SK-N-MC (cell line): Measurements from ENCODE around the gene ATP13A3.
"Not testable (repeated sequence)": the region's sequence is repeated elsewhere in the genome, so short reads cannot be mapped to it uniquely, and the experiment has no call there.

Experiments used
- DNase-seq: peaks from one replicate; pipeline ENCODE4 v3.0.0-alpha.2; 2011; ENCODE audit warnings: low read depth, low spot score
- H3K27ac ChIP-seq: fragments of 200-600 bp; sonication (generic); 2 replicates; pipeline ENCODE4 v1.5.1; 2016; ENCODE audit warnings: mixed run types
- H3K36me3 ChIP-seq: fragments of 200-600 bp; sonication (generic); 2 replicates; pipeline ENCODE4 v1.6.1; 2017; ENCODE audit warnings: antibody characterized with exemption, low read length, mixed read lengths; ENCODE audit not compliant: insufficient read depth
- H3K4me3 ChIP-seq: fragments of 200-600 bp; sonication (generic); 2 replicates; pipeline ENCODE4 v1.5.1; 2016
- H3K9ac ChIP-seq: fragments of 200-600 bp; sonication (generic); 2 replicates; pipeline ENCODE4 v1.8.0; 2017; ENCODE audit warnings: mixed run types, mixed read lengths; ENCODE audit not compliant: insufficient read length
- H3K9me3 ChIP-seq: fragments of 200-600 bp; sonication (generic); 2 replicates; pipeline ENCODE4 v1.6.1; 2017; ENCODE audit warnings: low read depth, mild to moderate bottlenecking, antibody characterized with exemption, low read length, moderate library complexity, mixed read lengths
- EZH2 ChIP-seq: fragments of 200-600 bp; sonication (generic); IDR thresholded peaks from one replicate; pipeline ENCODE4 v1.6.1; 2017; ENCODE audit warnings: antibody characterized with exemption
- FOXP2 ChIP-seq: optimal IDR thresholded peaks from 2 replicates; pipeline ENCODE3; 2011; ENCODE audit warnings: mild to moderate bottlenecking, moderate library complexity; ENCODE audit not compliant: insufficient read depth; ENCODE audit errors: extremely low read length, control extremely low read depth
- POLR2AphosphoS5 ChIP-seq: IDR thresholded peaks from 2 replicates; pipeline ENCODE4 v1.6.1; 2012; ENCODE audit warnings: mild to moderate bottlenecking, low read depth, low read length, borderline replicate concordance

Gene ATP13A3

DNA sequence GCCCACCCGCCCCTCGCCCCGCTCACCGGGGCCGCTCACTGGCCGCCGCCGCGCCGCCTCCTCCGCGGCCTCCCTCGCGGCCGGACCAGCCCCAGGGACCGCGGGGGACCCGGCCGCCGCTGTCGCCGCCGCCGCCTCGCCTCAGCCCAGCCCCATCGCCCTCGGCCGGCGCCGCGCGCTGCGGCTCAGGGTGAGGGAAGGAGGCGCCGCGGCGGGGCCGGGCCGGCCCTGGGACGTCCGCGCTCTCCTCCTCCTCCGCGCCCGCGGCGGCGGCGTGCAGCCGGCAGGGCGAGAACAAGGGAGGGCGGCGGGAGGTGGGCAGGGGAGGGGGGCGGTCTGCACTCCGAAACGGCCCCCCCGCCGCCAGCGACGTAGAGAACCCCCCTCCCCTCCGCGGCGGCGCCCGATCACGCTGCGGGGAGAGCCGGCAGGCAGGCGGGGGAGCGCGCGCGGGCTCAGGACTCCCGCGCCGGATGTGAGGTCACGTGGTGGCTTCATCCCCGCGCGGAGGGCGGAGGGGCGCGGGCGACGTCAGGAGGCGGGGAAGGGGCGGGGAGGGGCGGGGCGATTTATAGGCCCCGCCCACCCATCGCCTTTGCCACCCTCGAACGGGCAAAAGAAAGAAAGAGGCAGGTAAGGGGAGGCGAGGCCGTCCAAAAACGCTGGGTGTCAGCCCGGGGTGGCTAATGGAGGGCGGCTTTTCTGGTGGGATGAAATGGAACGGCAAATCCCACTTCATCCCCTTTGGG lies at the start of gene ATP13A3:
TSS of gene ATP13A3 (minus strand) at position 463 of the 749 bp plus-strand sequence. CDS start 24,812 bp downstream, outside the sequence.
- peak; percentile 87 for TF ChIP-seq POLR2AphosphoS5
- no peak for TF ChIP-seq FOXP2
- no peak for TF ChIP-seq EZH2
- H3K27ac ChIP-seq, result peak within 1 kb of the TSS; percentile 38
- H3K9me3 ChIP-seq, result no peaks in the 10 kb centered on the region
- peaks cover 26% of the 10 kb centered on the region for H3K36me3 ChIP-seq
- no peak for DNase-seq
- peak within 1 kb of the TSS; percentile 93 for H3K4me3 ChIP-seq
- H3K9ac ChIP-seq, result peak within 1 kb of the TSS; percentile 92

DNA sequence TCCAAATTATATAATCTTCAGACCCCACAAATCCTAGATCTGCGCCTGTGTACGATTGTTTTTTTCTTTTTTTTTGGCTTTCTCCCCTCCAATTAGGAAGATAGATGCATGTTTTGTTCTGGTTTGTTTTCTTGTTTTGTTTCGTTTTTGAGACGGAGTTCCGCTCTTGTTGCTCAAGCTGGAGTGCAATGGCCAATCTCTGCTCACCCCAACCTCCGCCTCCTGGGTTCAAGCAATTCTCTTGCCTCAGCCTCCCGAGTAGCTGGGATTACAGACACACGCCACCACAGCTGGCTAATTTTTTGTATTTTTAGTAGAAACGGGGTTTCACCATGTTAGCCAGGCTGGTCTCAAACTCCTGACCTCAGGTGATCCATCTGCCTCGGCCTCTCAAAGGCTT lies 48.4 kb upstream of the ATP13A3 start:
- DNase-seq, H3K27ac ChIP-seq, H3K9me3 ChIP-seq: not testable (repeated sequence)

DNA sequence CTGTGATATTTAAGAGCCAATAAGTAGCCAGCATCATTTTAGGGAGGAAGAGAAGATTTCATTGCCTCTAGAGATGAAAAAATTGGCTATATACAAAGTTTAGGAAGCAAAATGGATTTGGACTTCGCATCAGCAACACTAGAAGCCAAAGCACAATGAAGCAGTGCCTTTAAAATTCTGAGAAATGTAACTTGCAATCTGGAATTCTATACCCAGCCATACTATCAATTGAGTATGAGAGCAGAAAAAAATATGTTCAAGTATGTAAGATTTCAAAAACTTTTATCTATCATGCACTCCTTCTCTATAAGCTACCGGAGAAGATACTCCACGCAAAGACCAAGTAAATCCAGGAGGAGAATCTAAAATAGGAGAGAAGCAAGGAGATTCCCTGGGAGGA lies 47.4 kb upstream of the ATP13A3 start:
- Histone ChIP-seq H3K9ac (no peak overlapping the region), H3K27ac (no peak overlapping the region), H3K36me3 (no peaks in the 10 kb centered on the region), H3K4me3 (no peak overlapping the region), H3K9me3 (no peaks in the 10 kb centered on the region; the same call in 1 of the 2 replicates)
- no peak for TF ChIP-seq POLR2AphosphoS5
- TF ChIP-seq EZH2, result no peak
- TF ChIP-seq FOXP2, result no peak
- no peak for DNase-seq

More for the DNA sequence above, 48.4 kb upstream of the ATP13A3 start:
- not testable (repeated sequence) for H3K9ac ChIP-seq, H3K4me3 ChIP-seq, H3K36me3 ChIP-seq

DNA sequence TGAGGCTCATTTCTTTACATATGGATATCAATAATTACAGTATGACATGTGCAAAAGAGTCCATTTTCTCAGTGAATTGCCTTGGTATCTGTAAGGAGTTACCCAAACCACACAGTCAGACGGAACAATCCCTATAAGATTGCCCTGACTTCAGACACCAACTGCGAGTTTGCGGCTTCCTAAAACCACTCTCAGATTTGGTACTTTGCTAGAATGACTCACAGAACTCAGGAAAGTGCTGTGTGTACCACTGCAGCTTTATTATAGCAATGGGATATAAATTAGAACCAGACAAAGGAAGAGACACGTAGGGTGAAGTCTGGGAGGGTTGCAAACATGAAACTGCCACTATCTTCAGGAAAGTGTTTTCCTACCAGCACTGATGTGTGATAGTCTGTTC lies 45.8 kb upstream of the ATP13A3 start:
- H3K4me3 ChIP-seq, result no peak overlapping the region
- no peaks in the 10 kb centered on the region; the same call in 1 of the 2 replicates for H3K9me3 ChIP-seq
- no peaks in the 10 kb centered on the region for H3K36me3 ChIP-seq
- TF ChIP-seq FOXP2 (no peak), EZH2 (no peak), POLR2AphosphoS5 (no peak)
- no peak overlapping the region for H3K27ac ChIP-seq
- DNase-seq, result no peak
- no peak overlapping the region for H3K9ac ChIP-seq

DNA sequence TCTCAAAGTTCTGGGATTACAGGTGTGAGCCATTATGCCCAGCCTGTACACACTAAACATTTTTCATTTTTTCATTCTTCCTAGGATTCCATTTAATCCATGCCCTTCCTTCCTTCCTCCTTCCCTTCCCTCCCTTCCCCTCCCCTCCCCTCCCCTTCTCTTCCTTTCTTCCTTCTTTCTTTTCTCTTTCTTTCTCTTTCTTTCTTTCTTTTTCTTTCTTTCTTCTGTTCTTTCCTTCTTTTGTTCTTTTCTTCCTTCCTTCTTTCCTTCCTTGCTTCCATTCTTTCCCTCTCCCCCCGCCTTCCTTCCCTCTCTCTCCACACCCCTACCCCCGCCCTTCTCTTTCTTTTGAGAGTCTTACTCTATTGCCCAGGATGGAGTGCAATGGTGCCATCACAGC lies 40.9 kb upstream of the ATP13A3 start:
- no peak overlapping the region for H3K4me3 ChIP-seq
- H3K9me3 ChIP-seq, result no peaks in the 10 kb centered on the region
- no peaks in the 10 kb centered on the region for H3K36me3 ChIP-seq
- TF ChIP-seq FOXP2 (no peak), EZH2 (no peak), POLR2AphosphoS5 (no peak)
- no peak overlapping the region for H3K9ac ChIP-seq
- no peak for DNase-seq
- no peak overlapping the region for H3K27ac ChIP-seq

DNA sequence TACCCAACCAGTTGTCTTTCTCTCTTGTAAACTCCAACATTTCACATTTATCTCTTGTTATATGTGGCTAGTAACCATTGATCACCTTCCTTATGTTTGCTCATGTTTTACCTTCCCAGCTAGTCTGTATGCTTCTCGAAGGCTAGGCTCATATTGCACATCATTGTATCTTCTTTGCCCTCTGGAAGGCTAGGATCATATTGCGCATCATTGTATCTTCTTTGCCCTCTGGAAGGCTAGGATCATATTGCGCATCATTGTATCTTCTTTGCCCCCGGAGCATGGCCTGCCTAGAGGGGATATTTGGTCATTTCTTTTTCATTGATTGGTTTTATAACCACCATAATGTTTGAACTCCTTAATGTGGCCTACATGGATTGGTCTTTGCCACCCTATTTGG lies 39.4 kb upstream of the ATP13A3 start:
- Histone ChIP-seq H3K36me3 (no peaks in the 10 kb centered on the region), H3K27ac (no peak overlapping the region)
- no peak for DNase-seq

DNA sequence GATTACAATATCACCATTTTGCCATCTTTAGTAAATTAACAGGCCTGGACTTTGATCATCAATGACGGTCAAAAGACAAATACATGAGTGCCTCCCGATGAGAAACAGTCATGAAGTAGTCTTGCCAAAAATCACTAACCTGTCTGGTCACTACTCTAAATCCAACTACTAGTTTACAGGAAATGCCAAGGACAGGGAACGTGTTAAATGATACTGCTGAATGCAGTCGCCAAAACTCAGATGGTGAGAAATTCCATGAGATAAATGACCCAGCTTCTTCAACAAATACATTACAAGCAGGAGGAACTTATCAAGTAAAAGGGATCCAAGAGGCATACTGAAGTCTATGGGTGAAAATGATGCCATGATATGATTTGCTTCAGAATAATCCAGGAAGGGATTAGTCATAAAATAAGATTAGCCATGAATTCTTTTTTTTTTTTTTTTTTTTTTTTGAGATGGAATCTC lies 35.8 kb upstream of the ATP13A3 start:
- TF ChIP-seq POLR2AphosphoS5, result no peak
- Histone ChIP-seq H3K4me3 (no peak overlapping the region), H3K27ac (no peak overlapping the region), H3K36me3 (no peaks in the 10 kb centered on the region), H3K9me3 (no peaks in the 10 kb centered on the region), H3K9ac (no peak overlapping the region)
- DNase-seq, result no peak

More for the DNA sequence above, 39.4 kb upstream of the ATP13A3 start:
- TF ChIP-seq FOXP2 (no peak), POLR2AphosphoS5 (no peak), EZH2 (no peak)
- Histone ChIP-seq H3K9me3 (no peaks in the 10 kb centered on the region), H3K4me3 (no peak overlapping the region), H3K9ac (no peak overlapping the region)

DNA sequence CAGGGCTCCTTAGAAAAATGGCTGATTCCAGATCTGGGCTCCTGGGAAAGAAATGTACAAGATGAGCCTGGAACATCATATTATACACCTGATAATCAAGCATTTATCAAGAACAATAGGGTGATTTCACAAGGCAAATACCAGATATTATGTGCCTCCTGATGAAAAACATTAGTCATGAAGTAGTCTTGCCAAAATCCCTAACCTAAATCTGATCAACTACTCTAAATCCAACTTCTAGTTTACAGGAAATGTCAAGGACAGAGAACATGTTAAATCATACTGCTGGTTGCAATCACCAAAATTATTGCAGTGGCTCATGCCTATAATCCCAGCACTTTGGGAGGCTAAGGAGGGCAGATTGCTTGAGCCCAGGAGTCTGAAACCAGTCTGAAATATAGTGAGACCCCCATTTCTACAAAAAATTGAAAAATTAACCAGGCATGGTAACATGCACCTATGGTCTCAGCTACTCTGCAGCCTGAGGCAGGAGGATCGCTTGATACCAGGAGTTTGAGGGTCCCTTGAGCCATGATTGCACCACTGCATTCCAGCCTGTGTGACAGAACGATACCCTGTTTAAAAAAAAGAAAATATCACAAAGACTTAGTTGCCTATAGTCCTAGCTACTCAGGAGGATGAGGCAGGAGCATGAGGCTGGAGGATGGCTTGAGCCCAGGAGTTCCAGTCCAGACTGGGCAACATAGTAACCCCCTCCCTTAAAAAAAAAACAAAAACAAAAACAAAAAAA lies 34.9 kb upstream of the ATP13A3 start:
- TF ChIP-seq FOXP2 (no peak), POLR2AphosphoS5 (no peak), EZH2 (no peak)
- DNase-seq, result no peak
- Histone ChIP-seq H3K36me3 (no peaks in the 10 kb centered on the region), H3K27ac (no peak overlapping the region), H3K4me3 (no peak overlapping the region), H3K9ac (no peak overlapping the region), H3K9me3 (no peaks in the 10 kb centered on the region)

DNA sequence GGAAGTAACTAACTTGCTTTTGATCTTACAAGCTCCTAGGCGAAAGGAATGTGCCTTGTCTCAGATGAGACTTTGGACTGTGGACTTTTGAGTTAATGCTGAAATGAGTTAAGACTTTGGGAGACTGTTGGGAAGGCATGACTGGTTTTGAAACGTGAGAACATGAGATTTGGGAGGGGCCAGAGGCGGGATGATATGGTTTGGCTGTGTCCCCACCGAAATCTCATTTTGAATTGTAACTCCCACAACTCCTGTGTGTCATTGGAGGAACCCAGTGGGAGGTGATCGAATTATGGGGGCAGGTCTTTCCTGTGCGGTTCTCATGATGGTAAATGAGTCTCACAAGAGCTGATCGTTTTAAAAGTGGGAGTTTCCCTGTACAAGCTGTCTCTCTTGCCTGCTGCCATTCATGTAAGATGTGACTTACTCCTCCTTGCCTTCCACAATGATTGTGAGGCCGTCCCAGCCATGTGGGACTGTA lies 33.9 kb upstream of the ATP13A3 start:
- not testable (repeated sequence) for H3K9me3 ChIP-seq, DNase-seq, H3K4me3 ChIP-seq, H3K9ac ChIP-seq, H3K27ac ChIP-seq, H3K36me3 ChIP-seq

DNA sequence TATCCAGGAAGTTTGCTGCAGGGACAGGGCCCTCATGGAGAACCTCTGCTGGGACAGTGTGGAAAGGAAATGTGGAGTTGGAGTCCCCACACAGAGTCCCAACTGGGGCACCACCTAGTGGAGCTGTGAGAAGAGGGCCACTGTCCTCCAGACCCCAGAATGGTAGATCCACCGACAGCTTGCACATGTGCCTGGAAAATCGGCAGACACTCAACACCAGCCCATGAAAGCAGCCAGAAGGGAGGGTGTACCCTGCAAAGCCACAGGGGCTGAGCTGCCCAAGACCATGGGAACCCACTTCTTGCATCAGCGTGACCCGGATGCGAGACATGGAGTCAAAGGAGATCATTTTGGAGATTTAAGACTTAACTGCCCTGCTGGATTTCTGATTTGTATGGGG lies 33.4 kb upstream of the ATP13A3 start:
- DNase-seq, H3K27ac ChIP-seq, H3K9ac ChIP-seq, H3K36me3 ChIP-seq, H3K9me3 ChIP-seq, H3K4me3 ChIP-seq: not testable (repeated sequence)
